Activated CD4-positive, alpha-beta T cell treated with anti-CD3 and anti-CD28 coated beads, Interleukin-2, amount 10 ng/mL, durations not matched to agents 7 days and 5 days (primary cell): ENCODE results near the gene POLD2. TPM values are rescaled to one million over a fixed set of nuclear protein-coding genes. Genes with fewer than 3 reads are reported as not detected.

ENCODE experiments used
- CTCF ChIA-PET: fragments of 350-600 bp; sonication (Branson Sonifier 250); formaldehyde crosslinking; loops from one replicate; lab custom pipeline; 2021; ENCODE audit warnings: antibody characterized with exemption; lab: Charles Lee
- POLR2A ChIA-PET: fragments of 350-600 bp; sonication (Branson Sonifier 250); formaldehyde crosslinking; loops from one replicate; lab custom pipeline; 2021; ENCODE audit warnings: antibody characterized with exemption; lab: Charles Lee
- DNase-seq: peaks from one replicate; pipeline ENCODE4 v3.0.0-alpha.2; 2020
- H3K27ac Mint-ChIP-seq: one replicate; pipeline ENCODE4 v1.8.0; 2021; ENCODE audit warnings: mild to moderate bottlenecking, moderate library complexity, mixed read lengths
- H3K27me3 Mint-ChIP-seq: one replicate; pipeline ENCODE4 v1.8.0; 2021; ENCODE audit warnings: mixed read lengths
- H3K36me3 Mint-ChIP-seq: one replicate; pipeline ENCODE4 v1.8.0; 2021; ENCODE audit warnings: low read depth, mixed read lengths
- H3K4me1 Mint-ChIP-seq: one replicate; pipeline ENCODE4 v1.8.0; 2021; ENCODE audit warnings: mixed read lengths
- H3K4me3 Mint-ChIP-seq: one replicate; pipeline ENCODE4 v1.8.0; 2021; ENCODE audit warnings: mild to moderate bottlenecking, moderate library complexity, mixed read lengths
- H3K9me3 Mint-ChIP-seq: one replicate; pipeline ENCODE4 v1.8.0; 2021; ENCODE audit warnings: mixed read lengths
- total RNA-seq, 2 experiments: library from RNA; stranded (reverse); gene quantifications; one replicate each; pipeline ENCODE4 v1.2.3, GENCODE V29; 2021

Gene POLD2
- total RNA-seq, 2 experiments from 2014 or later: 117 to 128 TPM

DNA sequence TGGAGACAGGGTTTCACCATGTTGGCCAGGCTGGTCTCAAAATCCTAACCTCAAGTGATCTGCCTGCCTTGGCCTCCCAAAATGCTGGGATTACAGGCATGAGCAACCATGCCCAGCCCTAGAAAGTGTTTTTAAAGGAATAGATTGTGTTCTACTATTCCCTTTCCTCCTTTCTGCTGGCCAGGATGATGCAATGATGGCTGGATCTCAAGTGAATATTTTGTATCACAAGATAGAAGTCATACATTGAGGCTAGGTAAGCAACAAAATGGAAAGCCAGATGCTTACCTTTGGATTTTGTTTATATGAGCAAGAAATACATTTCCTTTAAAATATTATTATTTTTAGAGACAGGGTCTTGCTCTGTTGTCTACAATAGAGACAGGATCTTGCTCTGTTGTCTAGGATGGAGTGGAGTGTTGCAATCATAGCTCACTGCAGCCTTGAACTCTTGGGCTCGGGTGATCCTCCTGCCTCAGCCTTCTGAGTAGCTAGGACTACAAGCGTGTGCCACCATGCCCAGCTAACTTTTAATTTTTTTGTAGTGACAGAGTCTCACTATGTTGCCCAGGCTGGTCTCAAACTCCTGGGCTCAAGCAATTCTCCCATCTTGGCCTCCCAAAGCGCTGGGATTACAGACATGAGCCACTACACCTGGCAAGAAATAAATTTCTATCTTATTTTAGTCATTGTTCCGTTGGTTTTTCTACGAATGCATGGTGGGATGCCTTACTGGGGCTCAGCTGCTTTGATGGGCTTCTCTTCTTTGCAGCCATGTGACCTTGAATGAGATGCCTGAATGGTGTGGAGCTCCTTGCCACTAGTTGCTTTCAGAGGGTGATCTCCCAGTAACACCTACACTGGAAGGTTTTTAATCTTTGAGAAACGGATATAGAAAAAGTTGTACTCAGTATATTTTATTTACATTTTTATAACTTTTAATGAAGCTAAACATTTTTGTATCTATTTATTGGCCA, 25.0 kb downstream of the POLD2 start:
- POLR2A ChIA-PET: interaction anchor here (0.7 kb wide), 1 partner anchor 102 kb away, joined by 3 read pairs; no protein-coding TSS in a partner anchor
- Mint-ChIP-seq H3K9me3 (no peaks in the 10 kb centered on the region), H3K4me3 (no peak overlapping the region), H3K36me3 (no peaks in the 10 kb centered on the region), H3K27me3 (peaks cover 12% of the 10 kb centered on the region), H3K4me1 (peaks cover 23% of the 10 kb centered on the region), H3K27ac (no peak overlapping the region)
- CTCF ChIA-PET: interaction anchor here (0.7 to 3.3 kb wide), 7 partner anchors 11 to 875 kb away, joined by 3 to 16 read pairs (median 3); partner anchors contain the start of gene POLD2
- no peak for DNase-seq

DNA sequence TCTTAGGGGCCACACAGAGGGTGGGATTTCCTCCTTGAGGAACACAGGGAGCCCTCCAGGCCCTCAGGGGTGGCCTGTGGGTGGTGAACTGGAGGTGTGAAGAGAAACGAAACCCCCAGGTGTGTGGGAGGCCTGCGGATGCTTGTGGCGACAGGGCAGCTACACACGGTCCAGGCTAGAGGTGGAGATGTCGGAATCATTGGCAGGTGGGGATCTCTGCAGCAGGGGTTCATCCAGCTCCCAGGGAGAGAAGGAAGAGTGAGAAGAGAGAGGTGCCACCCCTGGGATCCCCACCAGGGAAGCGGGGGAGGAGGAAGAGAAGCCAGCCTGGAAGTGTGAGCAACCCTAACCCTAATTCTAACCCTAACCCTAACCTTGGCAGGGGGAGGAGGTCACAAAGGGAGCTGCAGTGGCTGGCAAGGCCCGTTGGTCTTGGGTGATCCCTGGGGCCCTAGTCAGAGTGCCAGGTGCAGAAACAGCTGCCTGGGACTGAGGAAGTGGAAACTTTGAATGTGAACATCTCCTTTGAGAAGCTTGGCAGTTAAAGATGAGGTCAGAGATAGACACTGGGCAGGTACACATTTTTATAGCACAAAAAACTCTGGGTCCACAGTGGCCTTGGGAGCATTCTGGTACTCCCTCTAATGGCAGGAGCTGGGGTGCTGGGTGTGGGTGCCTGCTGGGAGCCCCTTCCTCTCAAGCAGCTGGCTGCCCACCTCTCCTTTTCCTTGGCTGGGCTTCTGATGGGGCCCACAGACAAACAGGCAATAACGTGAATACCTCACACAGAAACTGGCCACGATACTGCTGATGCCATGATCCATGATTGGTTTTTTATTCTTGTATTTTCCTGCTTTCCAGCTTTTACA, 26.1 kb downstream of the POLD2 start:
- Mint-ChIP-seq H3K27ac (peak overlapping the region; percentile 63), H3K4me3 (no peak overlapping the region), H3K9me3 (no peaks in the 10 kb centered on the region), H3K36me3 (no peaks in the 10 kb centered on the region), H3K27me3 (peaks cover 5% of the 10 kb centered on the region), H3K4me1 (peaks cover 23% of the 10 kb centered on the region)
- ChIA-PET CTCF (interaction anchor here (1.3 to 3.3 kb wide), 5 partner anchors 9 to 26 kb away, joined by 3 to 16 read pairs (median 10); partner anchors contain the start of gene POLD2), POLR2A (interaction anchor here (0.7 kb wide), 1 partner anchor 103 kb away, joined by 3 read pairs; no protein-coding TSS in a partner anchor)
- DNase-seq: no peak

DNA sequence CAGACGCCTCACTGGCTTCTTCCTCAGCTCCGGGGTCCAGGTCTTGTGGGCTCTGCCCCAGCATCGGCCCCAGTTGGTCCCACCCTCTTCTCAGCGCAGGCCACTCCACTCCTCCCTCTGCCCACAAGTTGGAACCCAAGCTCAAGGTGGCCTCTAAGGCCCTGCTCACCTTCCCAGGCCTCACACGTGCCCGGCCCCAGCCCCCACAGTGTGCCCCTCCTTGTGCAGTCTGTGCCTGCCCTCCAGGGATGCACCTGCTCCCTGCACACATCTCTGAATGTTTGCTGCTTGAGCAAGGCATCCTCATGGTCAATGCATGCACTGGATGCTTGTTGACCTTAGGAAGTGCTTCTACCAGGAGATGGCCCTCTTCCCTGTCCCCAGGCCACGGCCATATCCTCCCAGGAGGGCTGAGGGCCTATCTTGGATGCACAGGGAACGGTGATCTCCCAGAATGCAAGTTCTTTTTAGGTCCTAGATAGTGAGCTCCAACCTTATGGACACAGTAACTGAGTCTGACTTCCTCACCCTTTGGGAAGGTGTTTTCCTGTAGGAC, 26.9 kb downstream of the POLD2 start:
- Mint-ChIP-seq H3K4me1 (peaks cover 23% of the 10 kb centered on the region), H3K9me3 (no peaks in the 10 kb centered on the region), H3K36me3 (no peaks in the 10 kb centered on the region), H3K27me3 (peaks cover 2% of the 10 kb centered on the region), H3K27ac (peak overlapping the region; percentile 37), H3K4me3 (no peak overlapping the region)
- CTCF ChIA-PET: interaction anchor here (0.7 to 3.3 kb wide), 5 partner anchors 9 to 27 kb away, joined by 4 to 16 read pairs (median 10); partner anchors contain the start of gene POLD2
- POLR2A ChIA-PET: no interaction called here
- no peak for DNase-seq

DNA sequence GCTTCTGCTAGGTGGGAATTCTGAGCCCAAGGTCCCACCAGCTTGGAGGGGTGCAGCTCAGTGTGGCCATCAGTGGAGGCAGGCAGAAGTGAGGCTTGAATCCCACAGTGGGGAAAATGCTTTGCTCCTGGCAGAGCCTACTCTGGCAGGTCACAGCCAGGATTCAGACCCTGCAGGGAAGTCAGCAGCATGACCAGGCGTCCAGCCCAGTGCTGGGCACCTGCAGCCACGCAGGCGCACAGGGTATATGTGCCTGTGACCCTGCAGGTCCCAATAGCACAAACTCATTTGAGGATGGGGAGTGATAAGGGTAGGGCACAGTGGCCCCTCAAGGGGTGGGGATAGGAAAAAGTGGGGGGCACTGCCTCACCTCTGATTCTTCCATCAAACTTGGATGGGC, 27.6 kb downstream of the POLD2 start:
- peaks cover 23% of the 10 kb centered on the region for H3K4me1 Mint-ChIP-seq
- no peak for DNase-seq
- H3K36me3 Mint-ChIP-seq: no peaks in the 10 kb centered on the region
- no peaks in the 10 kb centered on the region for H3K9me3 Mint-ChIP-seq
- ChIA-PET CTCF (no interaction called here), POLR2A (no interaction called here)
- no peak overlapping the region for H3K4me3 Mint-ChIP-seq
- H3K27ac Mint-ChIP-seq: no peak overlapping the region
- peaks cover 2% of the 10 kb centered on the region for H3K27me3 Mint-ChIP-seq

DNA sequence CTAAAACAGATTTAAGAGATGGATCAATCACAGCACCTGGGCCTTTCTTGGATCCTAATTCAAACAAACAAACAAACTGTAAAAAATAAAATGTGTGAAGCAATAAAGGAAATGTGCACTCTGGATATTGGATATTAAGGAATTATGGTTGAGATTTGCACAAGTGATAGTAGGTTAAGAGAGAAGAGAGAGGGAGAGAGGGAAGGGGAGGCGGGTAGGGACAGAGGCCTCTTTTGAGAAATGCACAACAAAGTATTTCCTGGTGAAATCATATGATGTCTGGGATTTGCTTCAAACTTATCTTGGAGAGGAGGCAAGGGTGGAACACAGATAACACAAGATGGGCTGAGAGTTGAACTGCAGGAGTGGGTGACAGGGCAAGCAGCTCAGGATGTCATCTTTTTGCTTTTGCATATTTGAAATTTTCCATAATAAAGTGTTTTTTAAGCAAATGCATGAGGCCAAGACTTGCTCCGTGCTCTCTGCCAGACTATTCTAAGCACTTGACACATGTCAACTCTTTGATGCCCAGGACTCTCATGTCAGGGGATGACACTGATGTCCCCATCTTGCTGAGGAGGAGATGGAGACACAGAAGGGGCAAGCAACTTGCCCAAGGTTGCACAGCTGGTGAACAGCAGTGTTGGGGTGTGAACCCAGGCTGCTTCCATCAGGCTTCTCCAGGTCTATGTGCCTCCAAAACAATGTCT, 28.3 kb downstream of the POLD2 start:
- H3K4me3 Mint-ChIP-seq: no peak overlapping the region
- POLR2A ChIA-PET: no interaction called here
- no peak overlapping the region for H3K27ac Mint-ChIP-seq
- H3K27me3 Mint-ChIP-seq: peaks cover 2% of the 10 kb centered on the region
- H3K36me3 Mint-ChIP-seq: no peaks in the 10 kb centered on the region
- H3K4me1 Mint-ChIP-seq: peaks cover 23% of the 10 kb centered on the region
- no peak for DNase-seq
- CTCF ChIA-PET: no interaction called here
- H3K9me3 Mint-ChIP-seq: no peaks in the 10 kb centered on the region

DNA sequence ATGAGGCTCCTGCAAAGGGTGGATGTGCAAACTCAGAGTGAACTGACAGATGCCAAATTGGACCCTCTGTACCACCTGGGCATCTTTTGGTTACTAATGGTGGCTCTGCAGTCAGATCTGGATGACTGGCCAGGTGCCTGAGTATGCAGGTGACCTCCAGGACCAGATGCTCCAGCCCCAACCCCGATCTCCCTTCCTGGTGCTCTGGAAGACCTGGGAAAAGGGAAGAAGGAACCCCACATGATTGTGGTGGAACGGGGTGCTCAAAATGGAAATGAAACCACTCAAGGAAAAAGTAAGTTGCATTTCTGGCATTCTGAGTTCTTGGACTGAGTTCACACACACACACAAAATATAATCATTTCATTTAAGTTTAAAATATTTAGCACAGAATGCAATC, 29.0 kb downstream of the POLD2 start:
- DNase-seq: no peak
- no peaks in the 10 kb centered on the region for H3K9me3 Mint-ChIP-seq
- H3K36me3 Mint-ChIP-seq: no peaks in the 10 kb centered on the region
- H3K4me1 Mint-ChIP-seq: peaks cover 23% of the 10 kb centered on the region
- POLR2A ChIA-PET: no interaction called here
- H3K27me3 Mint-ChIP-seq: no peaks in the 10 kb centered on the region
- H3K4me3 Mint-ChIP-seq: no peak overlapping the region
- H3K27ac Mint-ChIP-seq: no peak overlapping the region
- CTCF ChIA-PET: interaction anchor here (1.6 kb wide), 1 partner anchor 11 kb away, joined by 5 read pairs; no protein-coding TSS in a partner anchor

DNA sequence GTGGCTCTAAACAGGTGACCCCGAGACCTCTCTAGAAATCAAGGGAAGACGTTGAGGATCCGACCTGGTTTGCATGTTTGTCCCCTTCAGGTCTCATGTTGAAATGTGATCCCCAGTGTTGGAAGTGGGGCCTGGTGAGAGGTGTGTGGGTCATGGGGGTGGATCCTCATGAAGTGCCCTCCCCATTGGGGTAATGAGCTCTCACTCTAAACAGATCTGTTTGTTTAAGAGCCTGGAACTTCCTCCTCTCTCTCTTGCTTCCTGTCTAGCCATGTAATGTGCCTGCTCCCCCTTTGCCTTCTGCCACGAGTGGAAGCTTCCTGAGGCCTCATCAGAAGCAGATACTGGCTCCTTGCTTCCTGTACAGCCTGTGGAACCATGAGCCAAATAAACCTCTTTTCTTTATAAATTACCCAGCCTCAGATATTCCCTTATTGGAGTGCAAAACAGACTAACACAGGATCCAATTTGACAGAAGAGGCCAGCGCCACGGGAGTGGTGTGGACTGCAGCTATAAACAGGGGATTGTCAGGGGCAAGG, 30.2 kb downstream of the POLD2 start:
- Mint-ChIP-seq H3K4me1 (peaks cover 18% of the 10 kb centered on the region), H3K27ac (no peak overlapping the region), H3K4me3 (no peak overlapping the region), H3K9me3 (no peaks in the 10 kb centered on the region), H3K27me3 (no peaks in the 10 kb centered on the region), H3K36me3 (no peaks in the 10 kb centered on the region)
- ChIA-PET CTCF (interaction anchor here (1.1 to 1.6 kb wide), 2 partner anchors 8 to 9 kb away, joined by 4 to 5 read pairs; no protein-coding TSS in a partner anchor), POLR2A (no interaction called here)
- DNase-seq: no peak

DNA sequence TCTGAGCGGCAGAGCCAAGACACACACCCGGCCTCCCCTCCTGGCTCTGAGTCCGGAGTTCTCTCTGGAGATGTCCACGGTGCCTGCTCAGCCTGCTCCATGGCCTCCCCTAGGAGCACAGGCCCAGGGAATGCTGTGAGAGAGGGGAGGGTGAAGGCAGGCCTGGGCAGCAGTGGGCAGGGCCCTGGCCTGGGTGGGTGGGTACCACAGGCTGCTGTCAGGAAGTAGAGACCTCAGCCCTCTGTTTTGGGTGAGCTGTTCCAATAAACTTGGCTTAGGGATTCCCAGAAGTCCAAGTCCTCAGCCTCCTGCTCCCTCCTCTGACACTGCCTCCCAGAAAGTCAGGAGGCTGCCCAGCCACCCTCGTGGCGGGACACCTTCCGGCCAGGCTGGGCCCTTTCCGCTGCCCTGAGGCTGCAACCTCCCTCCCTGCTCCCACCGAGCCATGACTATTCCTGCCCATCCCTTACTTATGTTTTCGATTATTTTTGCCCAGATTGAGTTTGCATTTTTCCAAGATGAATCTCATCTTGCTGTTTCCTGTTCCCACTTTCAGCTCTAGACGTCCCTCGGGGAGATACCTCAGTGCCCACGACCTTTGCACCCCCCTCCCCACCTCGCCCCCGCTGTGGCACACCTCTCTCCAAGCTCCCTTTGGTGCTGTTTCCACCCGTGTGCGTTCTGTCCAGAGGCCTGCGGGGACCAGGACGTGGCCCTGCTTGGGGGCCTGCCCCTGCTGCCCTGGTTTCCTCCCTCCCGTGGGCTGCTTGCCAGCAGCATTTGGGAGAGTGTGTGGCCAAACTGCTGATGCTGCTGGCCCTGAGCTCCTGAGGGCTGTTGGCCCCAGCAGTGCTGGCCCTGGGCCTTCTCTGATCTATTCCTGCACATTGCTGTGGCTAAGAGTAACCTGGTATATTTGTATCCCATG, 35.2 kb downstream of the POLD2 start:
- ChIA-PET CTCF (interaction anchor here (1.2 to 2.4 kb wide), 2 partner anchors 9 to 37 kb away, joined by 4 to 10 read pairs; no protein-coding TSS in a partner anchor), POLR2A (no interaction called here)
- DNase-seq: no peak
- H3K4me3 Mint-ChIP-seq: no peak overlapping the region
- H3K36me3 Mint-ChIP-seq: no peaks in the 10 kb centered on the region
- no peak overlapping the region for H3K27ac Mint-ChIP-seq
- no peaks in the 10 kb centered on the region for H3K9me3 Mint-ChIP-seq
- H3K4me1 Mint-ChIP-seq: peaks cover 6% of the 10 kb centered on the region
- no peaks in the 10 kb centered on the region for H3K27me3 Mint-ChIP-seq

DNA sequence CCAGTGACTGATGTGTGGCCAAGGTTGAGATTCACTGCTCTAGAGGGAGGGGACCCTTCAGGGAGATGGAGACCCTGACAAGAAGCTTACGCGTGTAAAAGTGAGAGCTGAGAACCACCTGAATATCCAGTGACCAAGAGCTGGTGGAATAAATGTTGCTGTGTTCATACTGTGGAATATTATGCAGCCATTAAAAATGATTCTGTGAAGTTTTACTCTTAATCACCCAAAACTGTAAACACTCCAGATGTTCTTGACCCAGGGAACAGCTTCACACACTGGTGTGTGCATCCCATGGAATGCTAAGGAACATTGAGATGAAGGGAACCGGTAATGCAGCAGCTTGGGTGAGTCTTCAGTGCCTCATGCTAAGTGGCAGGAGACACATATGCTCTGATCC, 36.7 kb downstream of the POLD2 start:
- Mint-ChIP-seq H3K4me3 (no peak overlapping the region), H3K36me3 (peaks cover 2% of the 10 kb centered on the region), H3K9me3 (no peaks in the 10 kb centered on the region), H3K27ac (no peak overlapping the region), H3K4me1 (peaks cover 10% of the 10 kb centered on the region), H3K27me3 (no peaks in the 10 kb centered on the region)
- ChIA-PET CTCF (interaction anchor here (0.7 to 2.4 kb wide), 5 partner anchors 10 to 39 kb away, joined by 3 to 10 read pairs (median 3); partner anchors contain the start of gene POLD2), POLR2A (no interaction called here)
- no peak for DNase-seq

DNA sequence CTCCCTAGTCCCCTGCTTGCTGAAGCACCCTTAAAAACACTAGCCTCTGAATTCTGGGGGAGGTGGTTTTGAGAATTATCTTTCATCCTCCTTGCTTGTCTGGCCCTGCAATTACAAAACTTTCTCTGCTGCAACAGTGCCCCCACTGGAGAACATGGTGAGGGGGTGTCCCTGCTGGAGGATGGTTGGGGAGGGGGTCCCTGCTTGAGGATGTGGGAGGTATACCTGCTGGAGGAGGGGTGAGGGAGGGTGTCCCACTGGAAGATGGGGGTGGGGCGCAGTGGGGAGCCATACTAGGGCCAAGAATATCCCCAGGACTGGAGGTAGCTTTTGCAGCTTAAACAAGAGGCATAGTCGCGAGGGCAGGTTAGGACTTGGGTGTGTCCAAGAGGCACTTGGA, 37.8 kb downstream of the POLD2 start:
- Mint-ChIP-seq H3K9me3 (no peaks in the 10 kb centered on the region), H3K36me3 (peaks cover 9% of the 10 kb centered on the region), H3K4me3 (no peak overlapping the region), H3K4me1 (peaks cover 20% of the 10 kb centered on the region), H3K27me3 (no peaks in the 10 kb centered on the region), H3K27ac (no peak overlapping the region)
- CTCF ChIA-PET: interaction anchor here (1.0 kb wide), 2 partner anchors 11 to 27 kb away, joined by 3 to 5 read pairs; no protein-coding TSS in a partner anchor
- no peak for DNase-seq
- POLR2A ChIA-PET: no interaction called here
